Measurements from ENCODE around the gene BBS5.
"Not testable (repeated sequence)": the region's sequence is repeated elsewhere in the genome, so short reads cannot be mapped to it uniquely, and the experiment has no call there.

Gene BBS5

GRCh38 chr2:169509955-169510354 lies 30.7 kb downstream of the BBS5 start:
- H3K9me3 ChIP-seq (ENCODE audit: control insufficient read depth, low read length) = no peaks in the 10 kb centered on the region
- H3K27me3 ChIP-seq (ENCODE audit: control insufficient read depth, insufficient read depth, low read length, poor library complexity, severe bottlenecking) = no peaks in the 10 kb centered on the region
- H3K27ac ChIP-seq (ENCODE audit: insufficient read depth, low read depth, low read length, poor library complexity, severe bottlenecking) = no peak overlapping the region
- peaks cover 6% of the 10 kb centered on the region for H3K4me1 ChIP-seq (ENCODE audit: control insufficient read depth, insufficient read depth, low read length)
- H3K4me3 ChIP-seq (ENCODE audit: insufficient read depth, low read depth, low read length) = no peak overlapping the region
- WGBS, 2 experiments = 95 to 96% methylated on average over 7 to 8 of the region's 8 CpGs
- no peaks in the 10 kb centered on the region for H3K36me3 ChIP-seq (ENCODE audit: control insufficient read depth, insufficient read depth, low read length)

DNA sequence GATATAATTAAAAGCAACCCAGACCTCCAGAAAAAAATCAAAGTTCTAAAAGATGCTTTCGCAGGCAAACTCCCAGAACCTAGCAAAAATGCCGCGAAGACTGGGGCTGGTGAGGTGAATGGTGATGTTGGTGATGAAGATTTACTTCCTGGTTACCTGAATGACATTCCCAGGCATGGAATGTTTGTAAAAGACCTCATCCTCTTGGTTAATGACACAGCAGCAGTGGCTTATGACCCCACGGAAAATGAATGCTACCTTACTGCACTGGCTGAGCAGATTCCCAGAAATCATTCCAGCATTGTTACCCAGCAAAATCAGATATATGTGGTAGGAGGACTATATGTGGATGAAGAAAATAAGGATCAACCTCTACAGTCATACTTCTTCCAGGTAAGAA lies 31.2 kb downstream of the BBS5 start:
- WGBS, 2 experiments = 94 to 97% methylated on average over 4 of the region's 4 CpGs
- peaks cover 6% of the 10 kb centered on the region for H3K4me1 ChIP-seq (ENCODE audit: control insufficient read depth, insufficient read depth, low read length)
- H3K36me3 ChIP-seq (ENCODE audit: control insufficient read depth, insufficient read depth, low read length) = no peaks in the 10 kb centered on the region
- H3K9me3 ChIP-seq (ENCODE audit: control insufficient read depth, low read length) = no peaks in the 10 kb centered on the region
- no peak overlapping the region for H3K27ac ChIP-seq (ENCODE audit: insufficient read depth, low read depth, low read length, poor library complexity, severe bottlenecking)
- H3K4me3 ChIP-seq (ENCODE audit: insufficient read depth, low read depth, low read length) = no peak overlapping the region
- no peaks in the 10 kb centered on the region for H3K27me3 ChIP-seq (ENCODE audit: control insufficient read depth, insufficient read depth, low read length, poor library complexity, severe bottlenecking)

- Histone ChIP-seq H3K36me3 (ENCODE audit: control insufficient read depth, insufficient read depth, low read length) (no peaks in the 10 kb centered on the region), H3K4me3 (ENCODE audit: insufficient read depth, low read depth, low read length) (no peak overlapping the region), H3K27ac (ENCODE audit: insufficient read depth, low read depth, low read length, poor library complexity, severe bottlenecking) (no peak overlapping the region), H3K27me3 (ENCODE audit: control insufficient read depth, insufficient read depth, low read length, poor library complexity, severe bottlenecking) (no peaks in the 10 kb centered on the region), H3K4me1 (ENCODE audit: control insufficient read depth, insufficient read depth, low read length) (peaks cover 6% of the 10 kb centered on the region), H3K9me3 (ENCODE audit: control insufficient read depth, low read length) (no peaks in the 10 kb centered on the region)
- 94 to 100% methylated on average over 1 of the region's 1 CpG for WGBS, 2 experiments
Observed at GRCh38 chr2:169511818-169512217, 32.5 kb downstream of the BBS5 start.

DNA sequence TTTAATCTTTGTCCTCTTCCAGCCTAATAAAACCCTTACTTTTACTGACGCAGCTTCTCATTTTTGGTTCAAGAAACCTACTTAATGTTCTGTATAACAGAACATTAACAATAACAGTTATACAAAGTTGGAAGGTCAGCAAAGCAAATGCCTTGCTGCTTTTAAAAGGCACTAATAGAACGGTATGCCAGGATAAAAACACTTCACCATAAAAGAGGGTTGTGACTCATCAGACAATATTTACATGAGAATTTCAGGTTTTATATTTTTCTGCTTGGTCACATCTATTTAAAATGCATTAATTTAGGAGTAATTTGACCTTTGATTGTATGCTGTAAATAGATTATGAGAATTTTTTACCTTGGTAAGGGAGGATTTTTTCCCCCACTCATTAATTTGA lies 33.2 kb downstream of the BBS5 start:
- no peaks in the 10 kb centered on the region for H3K9me3 ChIP-seq (ENCODE audit: control insufficient read depth, low read length)
- H3K27me3 ChIP-seq (ENCODE audit: control insufficient read depth, insufficient read depth, low read length, poor library complexity, severe bottlenecking) = no peaks in the 10 kb centered on the region
- H3K27ac ChIP-seq (ENCODE audit: insufficient read depth, low read depth, low read length, poor library complexity, severe bottlenecking) = no peak overlapping the region
- peaks cover 6% of the 10 kb centered on the region for H3K4me1 ChIP-seq (ENCODE audit: control insufficient read depth, insufficient read depth, low read length)
- WGBS, 2 experiments = 85 to 95% methylated on average over 2 of the region's 2 CpGs
- no peak overlapping the region for H3K4me3 ChIP-seq (ENCODE audit: insufficient read depth, low read depth, low read length)
- no peaks in the 10 kb centered on the region for H3K36me3 ChIP-seq (ENCODE audit: control insufficient read depth, insufficient read depth, low read length)

GRCh38 chr2:169513094-169513493 lies 33.8 kb downstream of the BBS5 start:
- no peaks in the 10 kb centered on the region for H3K27me3 ChIP-seq (ENCODE audit: control insufficient read depth, insufficient read depth, low read length, poor library complexity, severe bottlenecking)
- 100% methylated on average over 1 of the region's 1 CpG for WGBS, 2 experiments
- H3K9me3 ChIP-seq (ENCODE audit: control insufficient read depth, low read length) = no peaks in the 10 kb centered on the region
- no peaks in the 10 kb centered on the region for H3K36me3 ChIP-seq (ENCODE audit: control insufficient read depth, insufficient read depth, low read length)
- no peak overlapping the region for H3K27ac ChIP-seq (ENCODE audit: insufficient read depth, low read depth, low read length, poor library complexity, severe bottlenecking)
- H3K4me3 ChIP-seq (ENCODE audit: insufficient read depth, low read depth, low read length) = no peak overlapping the region
- peaks cover 6% of the 10 kb centered on the region for H3K4me1 ChIP-seq (ENCODE audit: control insufficient read depth, insufficient read depth, low read length)

DNA sequence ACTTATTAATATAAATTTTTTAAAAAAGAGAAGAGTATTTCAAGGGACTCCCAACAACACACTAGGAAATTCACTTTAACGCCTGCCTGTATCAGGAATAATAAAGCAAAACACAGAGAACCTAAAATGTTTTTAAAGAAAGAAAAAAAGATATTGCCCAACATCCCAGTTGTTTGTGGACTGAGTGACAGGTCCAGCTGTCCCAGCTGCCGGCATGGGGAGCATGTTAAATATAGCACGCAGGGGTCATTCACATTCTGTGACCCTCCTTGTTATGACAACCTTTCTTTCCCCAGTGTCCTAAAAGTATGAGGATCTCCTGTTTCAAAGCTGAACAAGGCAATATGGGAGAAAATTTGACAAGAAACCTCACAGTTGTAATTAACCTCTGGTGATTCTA lies 34.6 kb downstream of the BBS5 start:
- H3K4me1 ChIP-seq (ENCODE audit: control insufficient read depth, insufficient read depth, low read length) = peaks cover 6% of the 10 kb centered on the region
- no peak overlapping the region for H3K4me3 ChIP-seq (ENCODE audit: insufficient read depth, low read depth, low read length)
- H3K27me3 ChIP-seq (ENCODE audit: control insufficient read depth, insufficient read depth, low read length, poor library complexity, severe bottlenecking) = no peaks in the 10 kb centered on the region
- H3K27ac ChIP-seq (ENCODE audit: insufficient read depth, low read depth, low read length, poor library complexity, severe bottlenecking) = no peak overlapping the region
- no peaks in the 10 kb centered on the region for H3K36me3 ChIP-seq (ENCODE audit: control insufficient read depth, insufficient read depth, low read length)
- WGBS, 2 experiments = 88 to 94% methylated on average over 2 to 3 of the region's 3 CpGs
- H3K9me3 ChIP-seq (ENCODE audit: control insufficient read depth, low read length) = no peaks in the 10 kb centered on the region

GRCh38 chr2:169514758-169515157 lies 35.5 kb downstream of the BBS5 start:
- not testable (repeated sequence) for H3K9me3 ChIP-seq (ENCODE audit: control insufficient read depth, low read length); H3K4me1 ChIP-seq (ENCODE audit: control insufficient read depth, insufficient read depth, low read length); H3K36me3 ChIP-seq (ENCODE audit: control insufficient read depth, insufficient read depth, low read length); H3K4me3 ChIP-seq (ENCODE audit: insufficient read depth, low read depth, low read length); H3K27ac ChIP-seq (ENCODE audit: insufficient read depth, low read depth, low read length, poor library complexity, severe bottlenecking); H3K27me3 ChIP-seq (ENCODE audit: control insufficient read depth, insufficient read depth, low read length, poor library complexity, severe bottlenecking)
- WGBS, 2 experiments = 91 to 95% methylated on average over 5 to 7 of the region's 7 CpGs

GRCh38 chr2:169516488-169516995 lies 37.2 kb downstream of the BBS5 start:
- 95% methylated on average over 10 of the region's 10 CpGs for WGBS, 2 experiments
- H3K27ac ChIP-seq (ENCODE audit: insufficient read depth, low read depth, low read length, poor library complexity, severe bottlenecking); H3K27me3 ChIP-seq (ENCODE audit: control insufficient read depth, insufficient read depth, low read length, poor library complexity, severe bottlenecking); H3K36me3 ChIP-seq (ENCODE audit: control insufficient read depth, insufficient read depth, low read length); H3K9me3 ChIP-seq (ENCODE audit: control insufficient read depth, low read length); H3K4me1 ChIP-seq (ENCODE audit: control insufficient read depth, insufficient read depth, low read length); H3K4me3 ChIP-seq (ENCODE audit: insufficient read depth, low read depth, low read length): not testable (repeated sequence)

DNA sequence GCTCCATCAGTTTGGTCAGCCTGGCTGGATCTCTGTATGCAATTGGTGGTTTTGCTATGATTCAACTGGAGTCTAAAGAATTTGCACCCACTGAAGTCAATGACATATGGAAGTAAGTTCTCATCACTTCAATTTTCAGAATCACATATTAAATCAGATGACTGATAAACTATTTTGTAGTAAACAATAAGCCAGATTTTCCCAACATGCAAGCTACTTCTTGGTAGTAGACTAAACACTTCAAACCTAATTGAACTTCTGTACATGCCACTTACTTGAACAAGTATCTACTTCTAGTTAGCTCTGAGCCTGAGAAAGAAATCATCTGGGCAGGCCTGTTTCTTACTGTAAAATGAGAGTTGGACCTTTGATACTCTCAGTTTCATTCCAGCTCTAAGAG lies 41.6 kb downstream of the BBS5 start:
- no peaks in the 10 kb centered on the region for H3K36me3 ChIP-seq (ENCODE audit: control insufficient read depth, insufficient read depth, low read length)
- H3K4me3 ChIP-seq (ENCODE audit: insufficient read depth, low read depth, low read length) = no peak overlapping the region
- no peaks in the 10 kb centered on the region for H3K27me3 ChIP-seq (ENCODE audit: control insufficient read depth, insufficient read depth, low read length, poor library complexity, severe bottlenecking)
- no peak overlapping the region for H3K27ac ChIP-seq (ENCODE audit: insufficient read depth, low read depth, low read length, poor library complexity, severe bottlenecking)
- H3K4me1 ChIP-seq (ENCODE audit: control insufficient read depth, insufficient read depth, low read length) = no peaks in the 10 kb centered on the region
- no peaks in the 10 kb centered on the region for H3K9me3 ChIP-seq (ENCODE audit: control insufficient read depth, low read length)

DNA sequence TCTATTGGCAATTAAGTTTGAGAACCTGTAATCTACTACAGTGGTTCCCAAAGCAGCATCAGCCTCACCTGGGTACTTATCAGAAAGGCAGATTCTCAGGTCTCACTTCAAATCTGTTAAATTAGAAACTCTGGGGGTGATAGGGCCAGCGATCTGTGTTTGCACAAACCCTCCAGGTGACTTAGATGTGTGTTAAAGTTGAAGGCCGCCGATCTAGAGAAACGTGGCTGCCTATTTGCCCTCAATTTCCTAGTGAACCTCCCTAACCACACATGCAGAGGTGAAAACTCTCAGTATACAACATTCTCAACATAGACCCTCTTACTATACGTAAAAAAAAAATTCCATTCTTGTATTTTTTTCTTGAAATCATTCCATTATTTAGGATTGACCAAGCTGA lies 44.4 kb downstream of the BBS5 start:
- H3K4me1 ChIP-seq (ENCODE audit: control insufficient read depth, insufficient read depth, low read length) = no peaks in the 10 kb centered on the region
- no peaks in the 10 kb centered on the region for H3K27me3 ChIP-seq (ENCODE audit: control insufficient read depth, insufficient read depth, low read length, poor library complexity, severe bottlenecking)
- H3K36me3 ChIP-seq (ENCODE audit: control insufficient read depth, insufficient read depth, low read length) = no peaks in the 10 kb centered on the region
- no peak overlapping the region for H3K4me3 ChIP-seq (ENCODE audit: insufficient read depth, low read depth, low read length)
- H3K27ac ChIP-seq (ENCODE audit: insufficient read depth, low read depth, low read length, poor library complexity, severe bottlenecking) = no peak overlapping the region
- H3K9me3 ChIP-seq (ENCODE audit: control insufficient read depth, low read length) = no peaks in the 10 kb centered on the region
- 93 to 98% methylated on average over 4 of the region's 5 CpGs for WGBS, 2 experiments

DNA sequence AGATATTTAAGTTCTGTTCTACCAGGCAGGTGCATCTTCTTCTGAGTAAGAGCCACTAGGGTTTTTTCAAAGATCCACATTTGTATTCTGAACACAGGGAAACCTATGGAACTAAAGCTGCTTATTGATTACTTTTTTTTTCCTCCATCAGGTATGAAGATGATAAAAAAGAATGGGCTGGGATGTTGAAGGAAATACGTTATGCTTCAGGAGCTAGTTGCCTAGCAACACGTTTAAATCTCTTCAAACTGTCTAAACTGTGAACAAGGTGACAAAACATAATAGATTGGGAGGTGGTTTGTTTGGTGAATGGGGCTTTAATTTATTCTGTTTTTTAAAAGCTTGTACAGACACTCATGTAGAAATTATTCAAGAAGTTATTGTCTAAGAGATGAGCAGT lies 46.1 kb downstream of the BBS5 start:
- Histone ChIP-seq H3K36me3 (ENCODE audit: control insufficient read depth, insufficient read depth, low read length) (no peaks in the 10 kb centered on the region), H3K27ac (ENCODE audit: insufficient read depth, low read depth, low read length, poor library complexity, severe bottlenecking) (no peak overlapping the region), H3K27me3 (ENCODE audit: control insufficient read depth, insufficient read depth, low read length, poor library complexity, severe bottlenecking) (no peaks in the 10 kb centered on the region), H3K4me3 (ENCODE audit: insufficient read depth, low read depth, low read length) (no peak overlapping the region), H3K4me1 (ENCODE audit: control insufficient read depth, insufficient read depth, low read length) (no peaks in the 10 kb centered on the region), H3K9me3 (ENCODE audit: control insufficient read depth, low read length) (no peaks in the 10 kb centered on the region)
- WGBS, 2 experiments = 84 to 94% methylated on average over 2 of the region's 2 CpGs

Measured in ectodermal cell (in vitro differentiated cells).